ENCODE measurements around the gene ATAD2B. TPM values are rescaled to one million over a fixed set of nuclear protein-coding genes. Genes with fewer than 3 reads are reported as not detected.

The ATAD2B gene
- total RNA-seq, 1 donor from 2014 or later: 85.5 TPM

DNA sequence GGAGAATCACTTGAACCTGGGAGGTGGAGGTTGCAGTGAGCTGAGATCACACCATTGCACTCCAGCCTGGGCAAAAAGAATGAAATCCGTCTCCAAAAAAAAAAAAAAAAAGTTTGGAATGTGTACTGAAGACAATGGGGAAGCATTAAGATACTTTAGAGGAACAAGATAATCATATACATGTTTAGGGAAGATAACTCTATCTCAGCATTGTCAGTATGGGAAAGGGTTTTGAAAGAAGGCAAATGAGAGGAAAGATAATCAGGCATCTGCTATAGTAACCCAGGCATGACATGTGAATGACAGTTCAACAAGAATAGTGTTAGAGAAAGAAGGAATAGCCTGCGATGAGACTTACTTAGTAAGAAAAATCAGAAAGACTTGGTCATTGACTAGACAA lies 112.0 kb downstream of the ATAD2B start:
- Mint-ChIP-seq H3K27ac (no peak overlapping the region), H3K27me3 (no peaks in the 10 kb centered on the region), H3K36me3 (ENCODE audit: low read depth) (peaks cover 48% of the 10 kb centered on the region), H3K4me3 (no peak overlapping the region), H3K9me3 (no peaks in the 10 kb centered on the region), H3K4me1 (no peaks in the 10 kb centered on the region)
- TF ChIP-seq, protein P1, sequence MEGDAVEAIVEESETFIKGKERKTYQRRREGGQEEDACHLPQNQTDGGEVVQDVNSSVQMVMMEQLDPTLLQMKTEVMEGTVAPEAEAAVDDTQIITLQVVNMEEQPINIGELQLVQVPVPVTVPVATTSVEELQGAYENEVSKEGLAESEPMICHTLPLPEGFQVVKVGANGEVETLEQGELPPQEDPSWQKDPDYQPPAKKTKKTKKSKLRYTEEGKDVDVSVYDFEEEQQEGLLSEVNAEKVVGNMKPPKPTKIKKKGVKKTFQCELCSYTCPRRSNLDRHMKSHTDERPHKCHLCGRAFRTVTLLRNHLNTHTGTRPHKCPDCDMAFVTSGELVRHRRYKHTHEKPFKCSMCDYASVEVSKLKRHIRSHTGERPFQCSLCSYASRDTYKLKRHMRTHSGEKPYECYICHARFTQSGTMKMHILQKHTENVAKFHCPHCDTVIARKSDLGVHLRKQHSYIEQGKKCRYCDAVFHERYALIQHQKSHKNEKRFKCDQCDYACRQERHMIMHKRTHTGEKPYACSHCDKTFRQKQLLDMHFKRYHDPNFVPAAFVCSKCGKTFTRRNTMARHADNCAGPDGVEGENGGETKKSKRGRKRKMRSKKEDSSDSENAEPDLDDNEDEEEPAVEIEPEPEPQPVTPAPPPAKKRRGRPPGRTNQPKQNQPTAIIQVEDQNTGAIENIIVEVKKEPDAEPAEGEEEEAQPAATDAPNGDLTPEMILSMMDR (IDR thresholded peaks at IDR 0.05): no peak
- DNase-seq: no peak
- ChIA-PET POLR2A (no interaction called here), CTCF (interaction anchor here (0.7 kb wide), 1 partner anchor 475 kb away, joined by 3 read pairs; no protein-coding TSS in a partner anchor)
- intact Hi-C loops (cut with micrococcal nuclease): no loop called here
- no peak for ATAC-seq (ENCODE audit: low read depth)

DNA sequence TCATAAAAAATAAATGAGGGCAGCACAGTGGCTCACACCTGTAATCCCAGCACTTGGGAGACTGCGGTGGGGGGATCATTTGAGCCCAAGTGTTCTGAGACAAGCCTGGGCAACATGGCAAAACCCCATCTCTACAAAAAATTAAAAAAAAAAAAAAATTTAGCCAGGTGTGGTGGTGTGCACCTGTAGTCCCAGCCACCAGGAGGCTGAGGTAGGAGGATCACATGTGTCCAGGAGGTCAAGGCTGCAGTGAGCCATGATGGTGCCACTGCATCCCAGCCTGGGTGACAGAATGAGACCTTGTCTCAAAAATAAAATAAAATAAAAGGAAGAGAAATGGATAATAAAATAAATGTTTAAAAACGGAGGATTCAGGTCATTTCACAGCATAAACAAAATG lies 113.5 kb downstream of the ATAD2B start:
- Mint-ChIP-seq H3K4me3 (no peak overlapping the region), H3K4me1 (no peaks in the 10 kb centered on the region), H3K36me3 (ENCODE audit: low read depth) (peaks cover 59% of the 10 kb centered on the region), H3K27me3 (no peaks in the 10 kb centered on the region), H3K9me3 (no peaks in the 10 kb centered on the region), H3K27ac (no peak overlapping the region)
- ChIA-PET CTCF (no interaction called here), POLR2A (no interaction called here)
- TF ChIP-seq, protein P1 (IDR thresholded peaks at IDR 0.05): no peak
- intact Hi-C loops (cut with micrococcal nuclease): no loop called here
- DNase-seq (no peak), ATAC-seq (ENCODE audit: low read depth) (no peak)

DNA sequence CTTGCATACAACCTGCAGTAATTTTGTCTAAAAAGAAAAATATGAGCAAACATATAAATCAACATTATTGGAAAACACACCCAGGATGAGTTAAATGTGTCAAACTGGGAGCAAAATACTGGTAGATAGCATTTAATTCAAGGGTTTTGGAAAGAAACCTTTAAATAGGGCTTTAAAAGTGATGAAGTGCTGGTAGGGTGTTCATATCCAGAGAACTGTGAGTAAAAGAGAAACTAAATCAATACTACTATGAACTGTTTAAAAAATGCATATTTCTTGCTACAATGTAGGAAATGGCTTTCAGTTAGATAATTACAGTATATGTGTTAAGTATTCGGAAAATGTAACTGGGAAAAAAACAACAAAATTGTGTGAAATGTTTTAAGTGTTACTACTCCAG lies 117.8 kb downstream of the ATAD2B start:
- no peak overlapping the region for H3K4me3 Mint-ChIP-seq
- no peaks in the 10 kb centered on the region for H3K4me1 Mint-ChIP-seq
- no peaks in the 10 kb centered on the region for H3K9me3 Mint-ChIP-seq
- H3K27me3 Mint-ChIP-seq: no peaks in the 10 kb centered on the region
- ChIA-PET POLR2A (no interaction called here), CTCF (no interaction called here)
- ATAC-seq (ENCODE audit: low read depth) (no peak), DNase-seq (no peak)
- H3K36me3 Mint-ChIP-seq (ENCODE audit: low read depth): peaks cover 52% of the 10 kb centered on the region
- H3K27ac Mint-ChIP-seq: no peak overlapping the region
- TF ChIP-seq, protein P1 (IDR thresholded peaks at IDR 0.05): no peak
- intact Hi-C loops (cut with micrococcal nuclease): no loop called here

DNA sequence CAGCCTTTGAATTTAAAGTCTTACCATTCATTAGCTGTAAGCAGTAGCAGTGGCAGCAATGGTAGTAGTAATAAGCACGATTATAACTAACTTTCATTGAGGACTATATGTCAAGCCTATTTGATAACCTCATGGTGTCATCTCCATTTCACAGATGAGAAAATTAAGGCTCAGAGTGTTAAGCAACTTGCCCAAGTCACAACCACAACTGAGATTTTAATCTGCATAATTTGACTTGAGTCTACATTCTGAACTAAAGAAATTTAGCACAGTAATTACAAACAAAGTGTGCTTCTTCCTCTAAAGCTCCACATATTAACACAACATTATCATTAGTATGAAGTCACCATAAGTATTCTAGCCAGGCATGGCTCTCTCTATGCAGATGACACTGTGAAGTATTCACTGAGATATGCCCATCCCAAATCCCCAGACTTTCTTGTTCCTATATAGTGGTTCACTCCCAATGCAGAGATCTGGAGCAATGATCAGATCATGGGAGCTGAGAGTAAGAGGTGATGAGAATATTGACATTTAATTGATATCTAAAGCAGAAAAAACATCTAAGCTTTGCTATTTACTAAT lies 120.2 kb downstream of the ATAD2B start:
- Mint-ChIP-seq H3K27ac (no peak overlapping the region), H3K36me3 (ENCODE audit: low read depth) (peaks cover 43% of the 10 kb centered on the region), H3K4me1 (no peaks in the 10 kb centered on the region), H3K4me3 (no peak overlapping the region), H3K27me3 (no peaks in the 10 kb centered on the region), H3K9me3 (no peaks in the 10 kb centered on the region)
- ChIA-PET POLR2A (no interaction called here), CTCF (interaction anchor here (0.7 kb wide), 1 partner anchor 18 kb away, joined by 3 read pairs; no protein-coding TSS in a partner anchor)
- DNase-seq (no peak), ATAC-seq (ENCODE audit: low read depth) (no peak)
- intact Hi-C loops (cut with micrococcal nuclease): no loop called here
- TF ChIP-seq, protein P1 (IDR thresholded peaks at IDR 0.05): no peak

DNA sequence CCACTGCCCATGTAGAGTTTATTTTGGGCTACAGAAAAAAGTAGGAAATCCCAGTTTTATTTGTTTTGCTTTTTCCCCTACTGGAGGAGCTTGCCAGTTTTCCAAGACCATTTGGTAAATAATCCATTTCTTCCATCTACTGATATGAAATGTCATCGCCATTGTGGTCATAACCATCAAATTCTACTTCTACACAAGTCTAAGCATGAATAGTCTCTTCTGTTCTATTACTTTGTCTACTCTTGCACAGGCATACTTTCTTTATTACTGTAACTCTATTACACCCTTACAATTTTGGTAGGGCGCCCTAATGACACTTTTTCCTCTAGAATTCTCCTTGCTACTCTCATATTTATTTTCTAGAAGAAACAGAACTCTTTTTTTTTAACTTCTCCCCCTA lies 120.7 kb downstream of the ATAD2B start:
- POLR2A ChIA-PET: no interaction called here
- CTCF ChIA-PET: no interaction called here

More for the DNA sequence above, 120.7 kb downstream of the ATAD2B start:
- no peak for DNase-seq
- Mint-ChIP-seq H3K36me3 (ENCODE audit: low read depth) (peaks cover 41% of the 10 kb centered on the region), H3K27me3 (no peaks in the 10 kb centered on the region), H3K4me3 (no peak overlapping the region), H3K4me1 (no peaks in the 10 kb centered on the region), H3K9me3 (no peaks in the 10 kb centered on the region), H3K27ac (no peak overlapping the region)
- ATAC-seq (ENCODE audit: low read depth): no peak
- TF ChIP-seq, protein P1 (IDR thresholded peaks at IDR 0.05): no peak
- intact Hi-C loops (cut with micrococcal nuclease): no loop called here
